Thymus (tissue), 11 donors: Measurements from ENCODE around the gene ZSCAN10. TPM values are rescaled to one million over a fixed set of nuclear protein-coding genes. Genes with fewer than 3 reads are reported as not detected.
"Not testable (repeated sequence)": the region's sequence is repeated elsewhere in the genome, so short reads cannot be mapped to it uniquely, and the experiment has no call there.

Source experiments
- DNase-seq, 9 donors: peaks; one replicate each; pipeline ENCODE4 v3.0.0-alpha.2; 2013; ENCODE audit warnings: low spot score in 9 of 9, low read depth in 6 of 9, missing footprints in 1 of 9
- H3K27ac ChIP-seq, 2 donors: one replicate each; pipeline ENCODE4 v1.5.1; 2013; ENCODE audit warnings: control low read depth in 1 of 2, low read depth in 1 of 2, low read length in 1 of 2, mild to moderate bottlenecking in 1 of 2, moderate library complexity in 1 of 2
- H3K27me3 ChIP-seq, 2 donors: one replicate each; pipeline ENCODE4 v1.5.1; 2013; ENCODE audit warnings: low read length in 1 of 2; ENCODE audit not compliant: control insufficient read depth in 2 of 2, insufficient read depth in 1 of 2
- H3K36me3 ChIP-seq, 2 donors: one replicate each; pipeline ENCODE4 v1.5.1; 2013; ENCODE audit warnings: low read length in 1 of 2, mild to moderate bottlenecking in 1 of 2, moderate library complexity in 1 of 2; ENCODE audit not compliant: control insufficient read depth in 2 of 2, insufficient read depth in 2 of 2
- H3K4me1 ChIP-seq, 2 donors: one replicate each; pipeline ENCODE4 v1.5.1; 2013; ENCODE audit warnings: low read length in 2 of 2; ENCODE audit not compliant: control insufficient read depth in 2 of 2, insufficient read depth in 2 of 2
- H3K4me3 ChIP-seq, 2 donors: one replicate each; pipeline ENCODE4 v1.5.1; 2013; ENCODE audit warnings: low read length in 2 of 2, control low read depth in 1 of 2, mild to moderate bottlenecking in 1 of 2
- H3K9me3 ChIP-seq, 2 donors: one replicate each; pipeline ENCODE4 v1.5.1; 2013; ENCODE audit warnings: low read length in 1 of 2, mild to moderate bottlenecking in 1 of 2; ENCODE audit not compliant: control insufficient read depth in 2 of 2, insufficient read depth in 1 of 2
- WGBS: extraction: QIAGEN DNeasy Blood & Tissue Kit; methylation state at CpG from one replicate; pipeline ENCODE4 v1.1.7; 2013; 5-methylcytosine and 5-hydroxymethylcytosine counted together
- polyA plus RNA-seq: library from polyadenylated mRNA; stranded (reverse); fragments of 200-250 nt; gene quantifications from one replicate; pipeline ENCODE4 v1.2.3, GENCODE V29; 2013
- total RNA-seq: library from RNA; stranded (reverse); fragments of 120-200 nt; gene quantifications from one replicate; pipeline ENCODE4 v1.2.4, GENCODE V29; 2013
- donor health status: healthy.

The ZSCAN10 gene
- total and polyA plus RNA-seq, 2 donors, result 0.05 to 0.11 TPM

- Histone ChIP-seq H3K4me3 (no peak overlapping the region), H3K36me3 (peaks cover 24 to 40% of the 10 kb centered on the region in 2 donors), H3K27ac (no peak overlapping the region), H3K9me3 (peaks cover 0 to 5% of the 10 kb centered on the region in 2 donors), H3K27me3 (peaks cover 8 to 18% of the 10 kb centered on the region in 2 donors), H3K4me1 (no peaks in the 10 kb centered on the region)
- no peak for DNase-seq
- WGBS, result 95% methylated on average over 23 of the region's 23 CpGs
Measured at GRCh38 chr16:3143598-3144320, 44.7 kb upstream of the ZSCAN10 start.

- Histone ChIP-seq H3K4me3 (no peak overlapping the region), H3K9me3 (peaks cover 0 to 3% of the 10 kb centered on the region in 2 donors), H3K4me1 (no peaks in the 10 kb centered on the region), H3K36me3 (peaks cover 29 to 45% of the 10 kb centered on the region in 2 donors), H3K27me3 (peaks cover 8 to 12% of the 10 kb centered on the region in 2 donors), H3K27ac (no peak overlapping the region)
- WGBS, result 99% methylated on average over 11 of the region's 11 CpGs
- no peak for DNase-seq
Measured at GRCh38 chr16:3143189-3143588, 44.1 kb upstream of the ZSCAN10 start.

- H3K27ac ChIP-seq, result no peak overlapping the region
- DNase-seq, result no peak
- H3K9me3 ChIP-seq, result no peaks in the 10 kb centered on the region
- WGBS, result over 99% methylated on average over 13 of the region's 13 CpGs
- no peaks in the 10 kb centered on the region for H3K4me1 ChIP-seq
- peaks cover 6 to 8% of the 10 kb centered on the region in 2 donors for H3K27me3 ChIP-seq
- H3K36me3 ChIP-seq, result peaks cover 30 to 49% of the 10 kb centered on the region in 2 donors
- H3K4me3 ChIP-seq, result no peak overlapping the region
Measured at GRCh38 chr16:3142770-3143169, 43.7 kb upstream of the ZSCAN10 start.

GRCh38 chr16:3142327-3142726 lies 43.2 kb upstream of the ZSCAN10 start:
- no peak overlapping the region for H3K4me3 ChIP-seq
- 99% methylated on average over 22 of the region's 22 CpGs for WGBS
- peaks cover 2 to 4% of the 10 kb centered on the region in 2 donors for H3K27me3 ChIP-seq
- peaks cover 33 to 50% of the 10 kb centered on the region in 2 donors for H3K36me3 ChIP-seq
- H3K4me1 ChIP-seq, result no peaks in the 10 kb centered on the region
- no peaks in the 10 kb centered on the region for H3K9me3 ChIP-seq
- DNase-seq, result no peak
- no peak overlapping the region for H3K27ac ChIP-seq

- H3K4me1 ChIP-seq, result no peaks in the 10 kb centered on the region
- WGBS, result over 99% methylated on average over 23 of the region's 23 CpGs
- H3K27ac ChIP-seq, result no peak overlapping the region
- DNase-seq, result no peak
- H3K9me3 ChIP-seq, result no peaks in the 10 kb centered on the region
- H3K27me3 ChIP-seq, result peaks cover 0 to 3% of the 10 kb centered on the region in 2 donors
- peaks cover 37 to 50% of the 10 kb centered on the region in 2 donors for H3K36me3 ChIP-seq
- H3K4me3 ChIP-seq, result no peak overlapping the region
Measured at GRCh38 chr16:3141781-3142311, 42.8 kb upstream of the ZSCAN10 start.

DNA sequence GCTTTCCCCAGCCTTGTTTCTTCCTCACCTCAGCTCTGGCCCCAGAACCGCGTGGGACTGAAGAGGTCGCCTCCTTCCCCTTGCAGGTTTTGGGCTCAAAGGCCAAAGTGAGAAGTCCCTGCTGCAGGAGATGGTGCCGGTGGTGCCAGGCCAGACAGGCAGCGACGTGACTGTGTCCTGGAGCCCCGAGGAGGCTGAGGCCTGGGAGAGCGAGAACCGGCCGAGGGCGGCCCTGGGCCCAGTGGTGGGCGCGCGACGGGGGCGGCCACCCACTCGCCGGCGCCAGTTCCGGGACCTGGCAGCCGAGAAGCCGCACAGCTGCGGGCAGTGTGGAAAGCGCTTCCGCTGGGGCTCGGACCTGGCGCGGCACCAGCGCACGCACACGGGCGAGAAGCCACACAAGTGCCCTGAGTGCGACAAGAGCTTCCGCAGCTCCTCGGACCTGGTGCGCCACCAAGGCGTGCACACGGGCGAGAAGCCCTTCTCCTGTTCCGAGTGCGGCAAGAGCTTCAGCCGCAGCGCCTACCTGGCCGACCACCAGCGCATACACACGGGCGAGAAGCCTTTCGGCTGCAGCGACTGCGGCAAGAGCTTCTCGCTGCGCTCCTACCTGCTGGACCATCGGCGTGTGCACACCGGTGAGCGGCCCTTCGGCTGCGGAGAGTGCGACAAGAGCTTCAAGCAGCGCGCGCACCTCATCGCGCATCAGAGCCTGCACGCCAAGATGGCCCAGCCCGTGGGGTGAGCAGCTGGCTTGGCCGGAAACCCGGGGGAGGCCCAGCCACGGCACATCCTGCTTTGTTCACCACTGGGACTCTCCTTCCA lies 41.7 kb upstream of the ZSCAN10 start:
- H3K27me3 ChIP-seq, result peaks cover 0 to 3% of the 10 kb centered on the region in 2 donors
- H3K27ac ChIP-seq, result no peak overlapping the region
- no peak for DNase-seq
- H3K36me3 ChIP-seq, result peaks cover 37 to 50% of the 10 kb centered on the region in 2 donors
- 98% methylated on average over 69 of the region's 69 CpGs for WGBS
- peaks cover 4% of the 10 kb centered on the region in 2 donors for H3K4me1 ChIP-seq
- H3K4me3 ChIP-seq, result no peak overlapping the region
- H3K9me3 ChIP-seq, result no peaks in the 10 kb centered on the region

GRCh38 chr16:3139561-3139960 lies 40.5 kb upstream of the ZSCAN10 start:
- H3K36me3 ChIP-seq, result peaks cover 37 to 50% of the 10 kb centered on the region in 2 donors
- H3K27me3 ChIP-seq, H3K4me3 ChIP-seq, DNase-seq, H3K9me3 ChIP-seq, H3K27ac ChIP-seq, H3K4me1 ChIP-seq: not testable (repeated sequence)
- 95% methylated on average over 9 of the region's 9 CpGs for WGBS

DNA sequence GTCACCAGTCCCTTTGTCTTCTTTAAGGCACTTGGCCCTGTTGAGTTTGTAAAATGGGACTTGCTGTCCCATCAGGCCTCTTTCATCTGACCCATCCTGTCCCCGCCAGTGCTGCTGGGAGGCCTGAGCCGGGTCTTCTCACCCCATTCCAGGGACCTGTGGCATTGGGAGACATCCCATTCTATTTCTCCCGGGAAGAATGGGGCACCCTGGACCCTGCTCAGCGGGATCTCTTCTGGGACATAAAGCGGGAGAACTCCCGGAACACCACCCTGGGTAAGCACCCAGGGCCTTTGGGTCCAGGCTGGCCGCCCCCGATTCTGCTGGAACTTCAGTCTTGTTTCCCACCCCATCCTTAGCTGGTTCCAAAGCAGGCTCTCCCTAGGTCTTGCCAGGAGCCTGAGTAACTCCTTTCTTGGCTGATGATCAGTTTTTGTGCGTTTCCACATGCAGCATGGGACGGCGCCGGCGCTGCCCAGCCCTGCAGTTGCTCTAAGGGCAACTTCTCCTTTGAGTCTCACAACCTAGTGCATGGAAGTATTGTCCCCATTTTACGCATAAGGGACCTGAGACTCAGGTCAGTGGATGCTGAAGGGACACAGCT lies 39.8 kb upstream of the ZSCAN10 start:
- no peak overlapping the region for H3K4me3 ChIP-seq
- no peaks in the 10 kb centered on the region for H3K9me3 ChIP-seq
- peaks cover 7 to 15% of the 10 kb centered on the region in 2 donors for H3K4me1 ChIP-seq
- DNase-seq, result no peak
- no peaks in the 10 kb centered on the region for H3K27me3 ChIP-seq
- WGBS, result 93% methylated on average over 14 of the region's 14 CpGs
- peaks cover 37 to 50% of the 10 kb centered on the region in 2 donors for H3K36me3 ChIP-seq
- H3K27ac ChIP-seq, result no peak overlapping the region
